ENCODE data around the gene SPDYE3.
"Not testable (repeated sequence)": the region's sequence is repeated elsewhere in the genome, so short reads cannot be mapped to it uniquely, and the experiment has no call there.

The SPDYE3 gene, protein sequence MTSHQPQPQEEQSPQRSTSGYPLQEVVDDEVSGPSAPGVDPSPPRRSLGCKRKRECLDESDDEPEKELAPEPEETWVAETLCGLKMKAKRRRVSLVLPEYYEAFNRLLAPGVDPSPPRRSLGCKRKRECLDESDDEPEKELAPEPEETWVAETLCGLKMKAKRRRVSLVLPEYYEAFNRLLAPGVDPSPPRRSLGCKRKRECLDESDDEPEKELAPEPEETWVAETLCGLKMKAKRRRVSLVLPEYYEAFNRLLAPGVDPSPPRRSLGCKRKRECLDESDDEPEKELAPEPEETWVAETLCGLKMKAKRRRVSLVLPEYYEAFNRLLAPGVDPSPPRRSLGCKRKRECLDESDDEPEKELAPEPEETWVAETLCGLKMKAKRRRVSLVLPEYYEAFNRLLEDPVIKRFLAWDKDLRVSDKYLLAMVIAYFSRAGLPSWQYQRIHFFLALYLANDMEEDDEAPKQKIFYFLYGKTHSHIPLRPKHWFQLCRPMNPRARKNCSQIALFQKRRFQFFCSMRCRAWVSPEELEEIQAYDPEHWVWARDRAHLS

DNA sequence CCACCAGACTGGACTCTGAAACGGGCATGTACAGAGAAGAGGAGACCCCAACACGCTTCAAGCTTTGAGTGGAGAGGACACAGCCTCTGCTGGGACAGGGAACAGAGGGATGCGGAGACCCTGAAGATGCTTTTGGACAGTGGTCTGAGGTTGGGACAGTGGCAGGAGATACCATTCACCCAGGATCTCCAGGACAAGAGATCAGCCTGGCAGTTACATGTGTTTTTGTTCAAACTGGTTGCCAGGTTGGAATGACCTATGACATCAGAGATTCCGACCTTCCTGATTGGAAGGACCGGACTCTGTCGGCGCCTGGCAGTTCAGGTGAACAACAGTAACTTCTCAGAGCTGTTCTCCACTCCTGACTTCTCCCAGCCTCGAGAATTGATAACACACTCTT is at the start of gene SPDYE3:
SPDYE3 (plus strand) TSS at position 301 of the 400 bp plus-strand sequence. CDS start 184 bp downstream, outside the sequence.
- DNase-seq (ENCODE audit: low read depth) = not testable (repeated sequence)

DNA sequence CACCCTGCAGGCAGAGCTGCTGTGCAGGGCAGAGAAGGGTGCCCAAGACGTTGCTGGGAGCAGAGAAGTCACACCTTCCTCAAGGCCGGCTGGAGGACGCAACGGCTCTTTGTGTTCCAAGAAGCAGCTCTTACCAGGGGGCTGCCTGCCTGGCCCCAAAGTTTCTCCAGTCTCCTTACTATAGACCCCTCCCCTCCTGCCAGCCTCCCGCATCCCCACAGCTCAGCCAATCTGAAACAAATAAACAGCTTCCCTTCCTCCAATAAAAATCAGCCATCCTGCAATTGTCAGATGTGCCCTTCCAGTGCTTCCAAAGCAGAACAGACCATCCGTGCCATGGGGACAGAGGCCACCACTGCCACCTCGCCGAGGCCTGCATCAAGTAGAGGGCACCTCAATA is 47.5 kb upstream of the SPDYE3 start:
- DNase-seq (ENCODE audit: low read depth) = not testable (repeated sequence)

DNA sequence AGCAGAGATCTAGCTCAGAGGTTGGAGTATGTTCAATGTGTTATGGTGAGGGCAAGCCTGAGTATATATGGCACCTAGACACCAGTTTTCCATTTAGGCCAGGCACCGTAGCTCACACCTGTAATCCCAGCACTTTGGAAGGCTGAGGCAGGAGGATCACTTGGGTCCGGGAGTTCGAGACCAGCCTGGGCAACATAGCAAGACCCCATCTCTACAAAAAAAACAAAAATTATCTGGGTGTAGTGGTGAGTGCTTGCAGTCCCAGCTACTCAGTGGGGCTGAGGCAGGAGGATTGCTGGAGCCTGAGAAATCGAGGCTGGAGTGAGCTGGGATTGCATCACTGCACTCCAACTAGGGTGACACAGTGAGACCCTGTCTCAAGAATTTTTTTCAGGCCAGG is 44.6 kb upstream of the SPDYE3 start:
- not testable (repeated sequence) for DNase-seq (ENCODE audit: low read depth)

DNA sequence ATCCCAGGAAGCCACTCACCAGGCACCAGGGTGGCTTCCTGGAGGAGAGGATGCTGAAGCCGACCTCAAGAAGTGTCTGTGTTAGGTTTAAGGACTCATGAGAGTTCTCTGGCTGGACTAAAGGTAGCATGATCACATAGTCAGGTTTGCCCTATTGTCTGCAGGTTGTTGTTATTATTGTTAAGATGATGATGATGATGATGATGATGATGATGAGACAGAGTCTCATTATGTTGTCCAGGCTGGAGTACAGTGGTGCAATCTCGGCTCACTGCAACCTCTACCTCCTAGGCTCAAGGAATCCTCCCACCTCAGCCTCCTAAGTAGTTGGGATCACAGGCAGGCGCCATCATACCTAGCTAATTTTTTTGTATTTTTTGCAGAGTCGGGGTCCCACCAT is 43.3 kb upstream of the SPDYE3 start:
- DNase-seq (ENCODE audit: low read depth) = not testable (repeated sequence)

DNA sequence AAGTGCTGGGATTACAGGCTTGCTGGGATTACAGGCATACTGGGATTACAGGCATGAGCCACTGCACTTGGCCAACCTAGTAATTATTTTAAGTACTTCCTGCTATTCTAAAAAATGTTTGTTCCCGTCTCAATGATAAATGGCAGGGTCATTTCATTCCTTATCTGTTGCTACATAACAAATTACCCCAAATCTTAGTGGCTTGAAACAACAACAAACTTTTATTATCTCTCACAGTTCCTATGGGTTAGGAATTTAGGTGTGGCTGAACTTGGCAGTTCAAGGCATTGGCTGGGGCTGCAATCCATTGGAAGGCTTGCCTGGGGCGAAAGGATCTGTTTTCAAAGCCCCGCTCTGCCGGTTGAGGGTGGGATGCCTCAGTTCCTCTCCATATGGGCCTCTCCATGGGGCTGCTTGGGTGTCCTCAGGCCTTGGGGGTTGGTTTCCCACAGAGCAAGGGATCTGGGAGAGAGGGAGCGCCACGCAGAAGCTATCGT is 42.8 kb upstream of the SPDYE3 start:
- not testable (repeated sequence) for DNase-seq (ENCODE audit: low read depth)

DNA sequence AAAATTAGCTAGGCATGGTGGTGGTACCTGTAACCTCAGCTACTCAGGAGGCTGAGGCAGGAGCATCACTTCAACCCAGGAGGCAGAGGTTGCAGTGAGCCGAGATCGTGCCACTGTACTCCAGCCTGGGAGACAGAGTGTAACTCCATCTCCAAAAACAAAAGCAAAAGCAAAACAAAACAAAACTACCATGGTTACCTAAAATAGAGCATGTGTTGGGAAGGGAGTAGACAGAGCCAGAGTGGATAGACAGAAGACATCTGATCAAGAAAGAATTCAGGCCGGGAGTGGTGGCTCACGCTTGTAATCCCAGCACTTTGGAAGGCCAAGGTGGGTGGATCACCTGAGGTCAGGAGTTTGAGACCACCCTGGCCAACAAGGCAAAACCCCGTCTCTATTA is 41.7 kb upstream of the SPDYE3 start:
- DNase-seq (ENCODE audit: low read depth) = not testable (repeated sequence)

DNA sequence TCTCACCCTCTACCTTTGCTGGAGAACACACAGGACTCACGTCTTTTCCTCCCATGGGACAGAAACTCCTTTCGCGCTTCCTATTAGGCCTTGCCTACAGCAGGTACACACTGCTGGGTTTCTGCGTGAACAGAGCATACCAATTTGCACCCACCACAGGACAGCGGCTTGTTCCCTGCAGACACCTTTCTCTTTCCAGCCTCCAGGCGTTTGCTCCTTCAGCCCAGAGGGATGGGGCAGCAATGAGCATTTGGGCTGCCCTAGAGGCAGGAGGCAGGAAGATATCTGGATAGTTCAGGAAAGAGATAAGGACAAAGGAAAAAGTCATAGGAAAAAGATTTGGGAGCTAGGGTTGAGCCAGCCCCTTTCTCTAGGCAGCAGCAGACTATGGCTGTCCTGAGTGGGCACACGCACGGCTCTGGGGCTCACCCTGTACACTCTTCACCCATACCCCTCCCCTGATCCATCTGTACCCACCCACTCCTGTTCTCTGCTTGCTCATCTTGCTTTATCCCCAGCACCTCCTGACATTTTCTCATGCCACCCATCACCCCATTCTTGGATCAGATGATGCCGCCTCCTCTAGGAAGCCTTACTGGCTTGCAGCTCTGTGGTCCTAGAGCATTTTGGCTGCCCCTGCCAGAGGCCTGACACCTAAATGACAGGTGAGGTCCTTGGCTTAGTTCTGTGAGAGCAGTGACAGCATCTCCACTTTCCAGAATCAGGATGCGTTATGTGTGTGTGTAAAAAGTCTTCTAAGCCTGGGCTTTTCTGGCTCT is 40.7 kb upstream of the SPDYE3 start:
- no peak for DNase-seq (ENCODE audit: low read depth)

DNA sequence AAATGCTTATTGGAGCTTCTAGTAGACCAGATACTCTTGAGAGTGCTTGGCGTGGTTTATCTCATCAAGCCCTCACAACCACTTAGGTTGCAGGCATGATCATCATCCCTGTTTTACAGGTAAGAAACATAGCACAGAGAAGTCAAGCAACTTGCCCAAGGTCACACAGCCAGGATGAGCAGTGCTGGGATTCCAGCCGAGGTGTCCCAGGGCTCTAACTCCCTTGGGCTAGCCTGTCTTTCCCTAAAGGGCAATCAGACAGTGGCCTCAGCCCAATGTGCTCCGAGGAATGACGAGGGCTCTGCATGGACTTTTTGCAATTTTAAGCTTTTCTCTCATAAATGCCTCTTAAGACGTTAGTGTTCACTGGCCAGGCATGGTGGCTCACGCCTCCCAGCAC is 39.9 kb upstream of the SPDYE3 start:
- DNase-seq (ENCODE audit: low read depth) = no peak

DNA sequence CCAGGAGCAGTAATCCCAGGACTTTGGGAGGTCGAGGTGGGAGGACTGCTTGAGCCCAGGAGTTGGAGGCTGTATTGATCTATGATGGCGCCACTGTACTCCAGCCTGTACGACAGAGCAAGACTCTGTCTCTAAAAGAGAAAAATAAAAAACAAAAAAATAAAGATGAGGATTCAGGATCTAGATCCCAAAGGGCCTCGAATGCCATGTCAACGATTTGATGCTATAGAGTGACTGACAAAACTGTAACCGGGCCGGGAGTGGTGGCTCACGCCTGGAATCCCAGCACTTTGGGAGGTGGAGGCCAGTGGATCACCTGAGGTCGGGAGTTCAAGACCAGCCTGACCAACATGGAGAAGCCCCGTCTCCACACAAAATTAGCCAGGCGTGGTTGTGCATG is 38.6 kb upstream of the SPDYE3 start:
- DNase-seq (ENCODE audit: low read depth) = not testable (repeated sequence)

DNA sequence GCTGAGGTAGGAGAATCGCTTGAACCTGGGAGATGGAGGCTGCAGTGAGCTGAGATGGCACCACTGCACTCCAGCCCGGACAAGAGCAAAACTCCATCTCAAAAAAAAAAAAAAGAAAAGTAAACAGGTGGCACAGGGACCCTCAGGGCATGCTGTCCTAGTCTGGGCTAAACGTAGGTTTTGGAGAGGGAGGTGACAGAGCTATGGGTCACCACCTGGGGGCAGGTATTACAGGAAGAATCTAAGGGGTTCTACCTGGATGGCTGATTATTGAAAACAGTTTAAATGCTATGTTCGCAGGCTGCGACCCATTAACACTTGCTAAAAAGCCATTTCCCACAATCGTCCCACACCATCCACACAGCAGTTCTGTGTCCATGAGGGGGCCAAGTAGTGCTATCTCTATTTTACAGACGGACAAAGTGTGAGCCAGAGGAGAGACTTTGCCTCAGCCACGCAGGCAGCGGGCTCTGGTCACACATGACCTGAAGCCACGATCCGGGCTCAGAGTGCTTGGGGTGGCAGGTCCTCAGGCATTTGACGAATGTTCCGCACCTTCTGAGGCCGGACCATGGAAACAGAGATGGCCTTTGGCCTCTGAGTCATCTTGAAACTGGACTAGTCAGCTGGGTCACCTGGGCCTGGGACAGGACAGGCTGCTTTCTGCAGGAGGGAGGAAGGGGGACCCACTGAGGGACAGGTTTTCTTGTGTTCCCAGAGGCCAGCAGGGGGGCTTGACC is 38.0 kb upstream of the SPDYE3 start:
- DNase-seq (ENCODE audit: low read depth) = not testable (repeated sequence)

DNA sequence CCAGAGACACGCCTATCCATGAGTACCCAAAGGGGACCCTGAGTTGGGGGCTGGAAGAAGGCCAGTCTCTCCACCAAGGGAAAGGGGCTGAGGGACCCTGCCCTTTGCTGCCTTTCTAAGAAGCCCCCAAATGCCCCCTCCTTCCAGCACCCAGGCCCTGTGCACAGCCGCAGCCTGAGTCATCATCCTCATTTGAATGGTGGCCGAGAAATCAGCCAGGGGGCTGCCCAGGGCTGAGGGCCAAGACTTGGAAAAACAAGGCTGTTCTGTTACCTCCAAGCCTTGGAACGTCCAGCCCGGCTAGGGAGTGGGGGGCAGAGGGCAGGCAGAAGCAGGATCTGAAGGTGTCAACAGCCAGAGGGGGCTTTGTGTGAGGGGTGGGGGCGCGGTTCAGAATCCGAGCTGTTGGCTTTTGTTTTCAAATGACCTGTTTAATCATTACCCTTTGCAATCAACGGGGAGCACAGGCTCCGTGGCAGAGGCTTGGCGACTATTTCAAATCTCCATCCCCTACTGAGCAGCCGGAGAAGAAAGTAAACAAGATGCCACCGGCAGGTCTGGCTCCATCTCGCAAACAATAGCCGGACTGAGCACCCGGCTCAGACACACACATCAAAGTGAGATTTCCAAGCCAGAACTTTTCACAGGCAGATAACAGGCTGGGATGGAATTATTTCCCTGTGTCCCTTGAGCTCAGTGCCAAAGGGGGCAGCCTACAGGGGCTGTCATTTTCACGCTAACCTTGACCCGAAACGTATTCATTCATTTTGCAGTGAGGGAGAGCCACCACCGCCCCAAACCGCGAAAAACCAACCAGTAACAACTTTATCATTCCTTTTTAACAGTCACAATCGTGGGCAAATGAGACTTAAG is 37.2 kb upstream of the SPDYE3 start:
- not testable (repeated sequence) for DNase-seq (ENCODE audit: low read depth)

DNA sequence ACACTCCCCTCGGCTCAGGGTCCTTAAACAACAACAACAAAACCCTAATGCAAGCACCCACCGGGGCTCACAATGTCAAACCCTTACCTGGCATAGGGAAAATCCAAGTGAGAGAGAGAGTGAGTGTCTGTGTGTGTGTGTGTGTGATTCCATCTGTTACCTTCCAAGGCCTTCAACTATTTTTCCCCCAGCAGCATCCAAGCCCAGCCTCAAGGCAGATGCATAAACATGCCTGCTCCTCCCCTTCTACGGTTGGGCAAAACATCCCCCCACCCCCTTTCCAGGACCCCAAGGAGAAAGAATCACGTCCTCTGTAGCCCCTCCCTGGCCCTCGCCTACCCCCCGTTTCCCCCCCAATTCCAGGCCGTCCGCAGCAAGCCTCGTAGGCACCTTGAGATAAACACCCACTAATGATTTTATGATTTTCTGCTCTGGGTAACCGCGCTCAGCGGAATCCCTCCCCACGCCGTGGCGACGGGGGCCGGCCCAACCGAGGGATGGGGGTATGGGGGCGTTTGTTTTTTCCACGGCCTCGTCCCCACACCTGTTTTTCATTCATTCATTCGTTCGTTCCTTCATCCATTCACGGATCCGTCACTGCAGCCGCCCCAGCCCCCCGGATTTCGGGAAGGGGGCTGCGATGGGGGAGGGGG is 36.4 kb upstream of the SPDYE3 start:
- not testable (repeated sequence) for DNase-seq (ENCODE audit: low read depth)

DNA sequence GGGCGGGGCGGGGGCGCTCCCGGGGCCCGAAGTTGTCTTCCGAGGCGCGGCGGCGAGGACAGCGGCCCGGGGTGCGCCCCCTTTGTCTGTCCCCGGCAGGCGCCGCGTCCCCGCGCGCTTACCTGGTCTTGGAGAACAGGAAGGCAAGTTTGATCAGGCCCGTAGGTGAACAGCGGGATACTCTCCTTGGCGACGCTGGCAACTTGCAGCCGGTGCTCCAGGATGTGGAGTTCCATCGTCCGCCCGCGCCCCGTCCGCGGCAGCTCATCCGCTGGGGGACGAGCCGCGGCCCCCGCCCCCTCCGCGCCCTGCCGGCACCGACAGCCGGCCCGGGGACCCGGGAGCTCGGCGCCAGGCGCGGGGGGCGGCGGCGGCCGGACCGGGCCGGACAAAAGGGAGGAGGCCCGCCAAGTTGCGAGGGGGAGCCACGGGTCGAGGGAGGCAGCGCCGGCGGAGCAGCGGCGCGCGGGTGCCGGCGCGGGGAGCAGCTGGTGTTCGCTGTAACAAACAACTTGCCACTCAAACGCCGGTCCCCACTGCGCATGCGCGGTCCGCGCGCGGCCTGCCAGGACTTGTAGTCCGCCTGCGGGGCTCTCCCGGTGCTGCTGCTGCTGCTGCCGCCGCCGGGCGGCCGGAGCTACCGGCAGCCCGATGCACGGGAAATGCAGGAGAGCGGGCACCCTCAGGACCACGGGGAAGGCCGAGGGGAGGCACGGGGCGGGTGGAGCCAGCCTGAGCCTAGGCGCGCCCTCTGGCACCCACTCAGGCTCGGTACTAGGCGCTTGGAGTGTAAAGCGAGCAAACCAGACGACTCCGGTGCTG is 35.6 kb upstream of the SPDYE3 start:
- peak; percentile 81 for DNase-seq (ENCODE audit: low read depth)

DNA sequence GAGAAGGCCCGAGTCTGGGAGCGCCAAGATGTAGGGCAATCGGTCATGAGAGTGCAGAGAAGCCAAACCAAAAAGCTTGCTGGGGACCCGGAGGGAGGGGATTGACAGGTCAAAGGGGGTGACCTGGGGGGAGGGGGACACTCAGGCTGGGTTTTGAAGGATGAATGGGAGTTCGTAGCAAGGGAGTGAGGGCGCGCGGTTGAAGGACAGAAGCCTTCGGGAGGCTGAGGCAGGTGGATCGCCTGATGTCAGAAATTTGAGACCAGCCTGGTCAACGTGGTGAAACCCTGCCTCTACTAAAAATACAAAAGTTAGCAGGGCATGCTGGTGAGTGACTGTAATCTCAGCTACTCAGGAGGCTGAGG is 35.0 kb upstream of the SPDYE3 start:
- DNase-seq (ENCODE audit: low read depth) = not testable (repeated sequence)

DNA sequence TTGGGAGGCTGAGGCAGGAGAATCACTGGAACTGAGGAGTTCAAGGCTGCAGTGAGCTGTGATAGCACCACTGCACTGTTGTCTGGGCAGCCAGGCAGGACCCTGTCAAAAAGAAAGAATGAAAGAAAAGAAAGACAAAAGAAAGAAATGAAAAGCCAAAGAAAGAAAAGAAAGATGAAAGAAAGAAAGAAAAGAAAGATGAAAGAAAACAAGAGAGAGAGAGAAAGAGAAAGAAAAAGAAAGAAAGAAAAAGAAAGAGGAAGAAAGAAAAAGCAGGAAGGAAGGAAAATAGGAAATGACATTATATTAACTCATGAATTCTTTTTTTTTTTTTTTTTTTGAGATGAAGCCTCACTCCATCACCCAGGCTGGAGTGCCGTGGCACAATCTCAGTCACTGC is 32.4 kb upstream of the SPDYE3 start:
- DNase-seq (ENCODE audit: low read depth) = no peak

DNA sequence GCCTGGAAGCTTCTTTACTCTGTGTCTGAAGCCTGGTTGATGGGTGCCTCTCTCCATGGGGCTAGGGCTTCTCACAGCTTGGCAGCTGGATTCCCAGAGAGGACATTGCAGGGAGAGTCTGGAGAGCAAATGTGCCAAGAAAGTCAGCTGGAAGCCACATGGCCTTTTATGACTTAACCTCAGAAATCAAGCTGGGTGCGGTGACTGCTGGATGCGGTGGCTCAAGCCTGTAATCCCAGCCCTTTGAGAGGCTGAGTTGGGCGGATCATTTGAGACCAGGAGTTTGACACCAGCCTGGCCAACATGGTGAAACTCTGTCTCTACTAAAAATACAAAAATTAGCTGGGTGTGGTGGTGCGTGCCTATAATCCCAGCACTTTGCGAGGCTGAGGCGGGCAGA is 31.4 kb upstream of the SPDYE3 start:
- peak; percentile 46 for DNase-seq (ENCODE audit: low read depth)

DNA sequence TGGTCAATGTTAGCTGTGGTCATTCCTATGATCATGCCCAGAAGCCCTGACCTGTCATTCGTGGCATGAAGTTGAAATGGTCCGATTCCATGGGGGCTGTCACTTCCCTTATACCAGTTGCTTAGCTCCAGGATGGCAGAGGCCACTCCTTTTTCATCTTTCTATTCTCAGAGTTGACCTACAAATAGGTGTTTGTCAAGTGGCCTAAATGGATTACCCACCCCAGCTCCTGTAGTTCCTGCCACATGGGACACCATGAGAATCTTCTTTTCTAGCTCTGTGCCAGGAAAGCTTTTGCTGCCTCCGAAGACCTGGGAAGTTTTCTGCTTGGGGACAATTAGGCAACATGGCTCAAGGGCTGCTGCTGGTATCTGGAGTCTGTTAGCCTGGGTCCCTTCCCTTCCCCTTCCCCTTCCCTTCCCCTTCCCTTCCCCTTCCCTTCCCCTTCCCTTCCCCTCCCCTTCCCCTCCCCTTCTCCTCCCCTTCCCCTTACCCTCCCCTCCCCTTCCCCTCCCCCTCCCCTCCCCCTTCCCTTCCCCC is 25.4 kb upstream of the SPDYE3 start:
- DNase-seq (ENCODE audit: low read depth) = not testable (repeated sequence)

DNA sequence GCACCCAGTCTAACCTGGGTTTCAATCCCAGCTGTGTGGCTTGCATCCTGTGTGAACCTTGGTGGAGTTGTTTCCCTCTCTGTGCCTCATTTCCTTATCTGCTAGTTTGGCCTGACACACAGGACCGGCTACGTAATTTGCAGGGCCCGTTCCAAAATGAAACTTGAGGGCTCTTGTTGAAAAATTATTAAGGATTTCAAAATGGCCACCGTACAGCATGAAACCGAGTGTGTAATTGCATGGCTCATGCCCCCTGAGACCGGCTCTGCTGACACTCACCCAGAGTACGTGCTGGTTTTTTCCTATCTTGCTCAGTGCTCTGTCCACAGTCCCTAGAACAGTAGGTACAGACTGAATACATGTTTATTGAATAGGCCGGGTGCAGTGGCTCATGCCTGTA is 24.4 kb upstream of the SPDYE3 start:
- DNase-seq (ENCODE audit: low read depth) = not testable (repeated sequence)

Measured in GM04504 (cell line).